Measurements from ENCODE around the gene UBE2G2.

Gene UBE2G2

DNA sequence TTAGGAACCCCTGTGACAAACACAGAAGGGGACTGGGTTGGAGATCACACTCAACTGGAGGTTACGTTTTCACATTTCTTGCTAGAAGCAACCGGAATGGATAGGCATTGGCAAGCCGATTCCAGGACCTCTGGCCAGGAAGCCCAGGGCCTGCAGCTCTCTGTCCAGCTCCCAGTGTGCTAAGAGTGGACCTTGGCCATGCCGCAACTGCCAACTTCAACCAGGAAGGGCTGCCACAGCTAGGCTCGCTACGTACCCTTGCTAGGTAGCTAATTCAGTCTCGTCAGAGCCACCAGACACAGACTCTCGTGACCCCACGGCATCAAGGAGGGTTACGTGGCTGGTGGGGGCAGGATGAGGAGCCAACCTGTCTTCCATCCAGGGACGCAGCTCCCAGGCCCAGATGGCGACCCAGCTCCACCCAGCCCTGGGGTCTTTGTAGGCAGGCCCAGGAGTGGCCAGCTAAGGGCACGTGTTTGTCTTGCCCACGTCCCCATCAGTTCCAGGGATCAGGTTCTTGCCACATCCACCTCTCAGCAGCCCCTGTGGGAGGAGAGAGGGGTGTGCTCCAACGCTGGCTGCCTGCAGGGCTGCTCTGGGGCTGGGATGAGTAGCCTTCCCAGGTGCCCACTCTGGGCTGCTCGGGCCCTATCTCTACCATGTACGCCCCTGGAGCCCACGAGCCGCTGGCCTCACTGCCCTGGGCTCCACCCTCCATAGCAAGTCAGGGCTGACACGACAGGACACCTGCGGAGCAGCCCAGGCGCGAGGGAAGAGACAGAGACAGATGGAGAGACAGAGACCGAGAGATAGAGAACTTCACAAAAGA lies 39.2 kb downstream of the UBE2G2 start:
- no peak for DNase-seq

- no peak for DNase-seq
Observed at GRCh38 chr21:44761747-44762208, 39.8 kb downstream of the UBE2G2 start.

DNA sequence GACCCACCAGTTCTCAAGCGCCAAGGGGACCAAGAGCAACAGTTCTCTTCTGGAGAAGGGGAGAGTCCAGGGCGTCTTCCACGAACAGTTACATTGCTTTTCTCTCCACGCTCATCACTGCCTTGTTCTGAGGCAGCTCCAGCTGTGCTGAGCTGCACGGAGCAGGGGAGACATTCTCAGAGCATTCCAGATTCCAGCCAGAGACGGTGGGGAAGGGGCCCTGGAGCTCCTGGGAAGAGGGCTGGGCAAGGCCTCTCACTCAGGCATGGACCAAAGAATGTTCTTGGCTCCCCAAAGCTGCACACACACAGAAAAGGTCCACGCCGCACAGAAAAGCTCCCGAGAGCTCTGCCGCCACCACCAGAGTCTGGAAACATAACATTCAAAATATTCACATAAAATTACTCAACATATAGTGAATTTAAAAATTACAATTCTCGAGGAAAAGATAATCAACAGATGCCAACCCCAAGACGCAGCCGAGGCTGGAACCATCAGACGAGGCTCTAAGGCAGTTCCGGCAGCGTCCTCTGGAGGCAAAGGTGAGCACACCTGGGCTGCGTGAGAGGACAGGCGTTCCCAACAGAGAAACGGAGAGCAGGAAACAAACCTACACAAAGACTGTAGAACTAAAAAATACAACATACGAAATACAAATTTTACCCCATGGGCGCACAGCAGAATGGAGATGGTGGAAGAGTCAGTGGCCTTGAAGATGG lies 40.5 kb downstream of the UBE2G2 start:
- no peak for DNase-seq

DNA sequence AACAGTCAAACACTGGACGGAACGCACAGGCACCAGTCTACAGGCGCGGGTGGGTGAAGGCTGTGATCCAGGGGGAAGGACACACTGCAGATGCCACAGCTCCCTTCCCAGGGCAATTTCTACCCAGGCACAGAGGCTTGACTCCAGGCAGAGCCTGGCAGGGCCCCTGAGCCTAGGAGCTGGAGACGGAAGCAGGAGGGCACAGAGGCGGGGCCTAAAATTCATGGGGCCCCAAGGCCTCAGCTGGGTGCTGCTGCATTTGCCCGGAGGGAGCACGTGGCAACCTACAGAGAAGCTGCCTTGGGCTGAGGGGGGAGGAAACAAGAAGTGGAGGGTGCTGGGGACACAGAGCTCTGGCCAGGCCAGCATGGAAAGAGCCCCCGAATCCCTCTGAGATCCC lies 41.2 kb downstream of the UBE2G2 start:
- no peak for DNase-seq

DNA sequence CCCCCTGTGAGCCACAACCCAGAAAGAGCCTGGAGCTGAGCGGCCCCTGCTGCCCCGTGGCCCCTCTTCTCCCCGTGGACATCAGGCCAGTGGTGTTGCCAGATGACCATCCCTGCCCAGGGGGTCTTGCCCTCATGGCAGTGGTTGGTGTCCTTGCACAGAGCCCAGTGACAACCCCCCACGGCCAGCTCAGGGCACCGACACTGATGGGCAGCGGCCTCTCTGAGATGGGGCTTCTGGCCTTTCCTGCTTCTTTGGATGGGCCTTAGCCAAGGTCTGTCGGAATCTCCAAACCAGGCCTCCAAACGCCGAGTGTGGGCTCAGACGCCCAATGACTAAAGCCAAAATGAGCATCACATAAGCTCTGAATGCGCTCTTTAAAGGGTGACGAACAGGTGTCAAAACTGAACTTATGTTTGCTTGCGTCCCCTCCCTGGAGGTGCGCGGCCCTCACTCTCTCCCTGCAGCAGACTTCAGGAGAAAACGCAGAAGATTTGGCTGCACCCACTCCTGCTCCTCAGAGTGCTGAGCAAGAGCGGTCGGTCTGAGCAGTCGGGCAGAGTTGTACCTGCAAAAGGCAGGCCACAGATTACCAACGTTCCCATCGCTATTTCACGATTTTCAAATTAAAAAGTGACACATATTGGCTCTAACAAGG lies 41.9 kb downstream of the UBE2G2 start:
- no peak for DNase-seq

DNA sequence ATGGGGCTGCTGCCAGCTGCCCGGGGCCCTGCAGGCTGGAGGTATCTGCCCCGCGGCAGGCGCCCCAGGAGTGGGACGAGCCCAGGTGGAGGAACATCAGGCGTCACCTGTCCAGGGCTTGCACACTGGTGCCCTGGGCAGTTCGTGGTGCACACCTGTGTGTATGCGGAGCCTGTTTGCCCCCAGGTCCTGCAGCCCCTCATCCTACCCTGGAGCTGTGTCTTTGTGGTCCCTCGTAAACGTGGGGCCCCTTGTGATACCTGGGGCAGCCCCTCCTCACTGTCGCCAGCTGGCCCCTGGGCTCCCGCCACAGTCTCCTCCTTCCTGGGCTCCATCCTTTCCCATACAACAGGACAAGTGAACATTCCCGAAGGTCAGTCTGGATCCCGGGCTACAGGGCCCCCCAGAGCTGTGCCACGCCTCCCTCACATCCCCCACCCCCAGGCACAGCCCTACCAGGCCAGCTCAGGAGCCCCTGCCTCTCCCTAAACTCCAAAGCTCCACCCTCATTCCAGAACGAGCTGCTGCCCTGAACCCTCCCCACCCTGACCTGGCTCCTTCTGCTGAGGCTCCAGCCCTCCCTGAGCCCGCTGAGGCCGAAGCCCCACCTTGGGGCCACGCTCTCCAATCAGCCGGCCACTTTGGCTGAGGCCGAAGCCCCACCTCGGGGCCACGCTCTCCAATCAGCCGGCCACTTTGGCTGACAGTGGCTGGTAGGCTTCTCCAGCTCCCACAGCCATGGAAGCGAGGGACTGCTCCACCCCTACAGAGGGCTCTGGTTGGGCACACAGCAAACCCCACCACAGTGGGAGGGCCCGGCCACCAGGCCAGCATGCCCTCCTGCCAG lies 42.6 kb downstream of the UBE2G2 start:
- DNase-seq: no peak

- DNase-seq: no peak
Observed at GRCh38 chr21:44758141-44758561, 43.5 kb downstream of the UBE2G2 start.

DNA sequence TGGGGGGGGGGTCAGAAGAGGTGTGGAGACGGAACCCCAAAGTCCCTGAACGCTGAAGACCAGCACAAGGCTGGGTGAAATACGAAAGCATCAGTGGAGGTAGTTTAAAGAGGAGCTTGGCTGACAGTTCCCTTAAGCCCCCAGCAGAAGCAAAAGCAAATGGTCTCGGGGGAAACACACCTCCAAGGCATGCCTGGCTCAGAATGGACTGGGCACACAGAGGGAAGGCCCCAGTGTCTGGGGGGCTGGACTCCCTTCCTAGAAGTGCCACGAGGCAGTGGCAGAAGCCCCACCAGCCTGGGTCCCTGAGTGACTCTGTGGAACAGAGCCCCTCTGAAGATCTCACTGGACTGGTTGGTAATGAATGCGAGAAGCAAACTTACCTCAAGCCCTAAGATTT lies 43.9 kb downstream of the UBE2G2 start:
- DNase-seq: no peak

DNA sequence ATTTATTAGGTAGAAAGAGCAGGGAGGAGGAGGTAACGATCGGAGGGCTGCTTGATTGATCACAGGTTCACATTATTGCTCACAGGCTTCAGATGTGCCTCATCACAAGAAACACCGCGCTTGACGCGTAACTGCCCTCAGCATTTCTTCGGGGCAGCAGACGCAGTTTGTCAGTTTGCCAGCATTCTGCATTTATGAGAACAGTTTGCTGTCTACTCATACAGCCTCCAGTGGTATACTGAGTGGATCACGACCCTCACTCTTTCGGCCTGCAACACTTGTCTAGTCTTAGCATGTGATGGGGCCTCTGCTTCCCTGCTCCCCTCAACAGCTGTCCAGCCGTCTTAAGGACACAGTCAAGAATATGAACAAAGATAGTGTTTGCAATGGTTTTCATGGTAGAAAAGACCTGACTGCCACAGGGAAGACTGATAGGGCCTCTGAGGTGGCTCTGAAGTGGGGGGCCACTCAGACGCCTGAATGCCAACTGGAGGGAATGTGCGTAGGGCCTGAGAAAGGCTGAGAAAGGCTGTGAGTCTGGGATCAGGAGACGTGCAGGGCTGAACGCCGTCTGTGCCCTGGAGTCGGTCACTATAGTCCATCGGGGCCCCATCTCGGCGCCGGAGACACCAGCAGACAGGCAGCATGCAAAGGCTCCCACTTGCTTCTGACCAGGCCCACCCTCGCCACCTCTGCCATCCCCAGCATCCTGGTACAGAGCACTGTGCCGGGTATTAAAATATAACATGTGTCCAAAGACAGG lies 45.0 kb downstream of the UBE2G2 start:
- DNase-seq: no peak

DNA sequence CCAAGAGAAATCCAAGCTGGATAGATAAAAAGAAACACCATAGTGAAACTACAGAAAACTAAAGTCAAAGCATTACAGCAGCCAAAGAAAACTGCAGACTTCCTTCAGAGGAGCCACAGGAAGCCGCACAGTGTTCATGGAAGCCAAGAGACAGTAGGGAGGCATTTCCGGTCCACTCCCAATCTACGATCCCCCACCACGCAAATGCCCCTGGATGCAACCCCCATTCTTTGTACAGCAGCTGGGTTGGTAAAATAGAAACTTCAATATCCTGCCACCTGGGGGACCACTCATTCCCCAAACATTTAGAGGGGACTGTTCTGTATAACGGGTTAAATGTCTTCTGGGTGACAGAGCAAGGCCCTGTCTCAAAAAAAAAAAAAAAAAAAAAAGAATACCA lies 46.4 kb downstream of the UBE2G2 start:
- DNase-seq: no peak

DNA sequence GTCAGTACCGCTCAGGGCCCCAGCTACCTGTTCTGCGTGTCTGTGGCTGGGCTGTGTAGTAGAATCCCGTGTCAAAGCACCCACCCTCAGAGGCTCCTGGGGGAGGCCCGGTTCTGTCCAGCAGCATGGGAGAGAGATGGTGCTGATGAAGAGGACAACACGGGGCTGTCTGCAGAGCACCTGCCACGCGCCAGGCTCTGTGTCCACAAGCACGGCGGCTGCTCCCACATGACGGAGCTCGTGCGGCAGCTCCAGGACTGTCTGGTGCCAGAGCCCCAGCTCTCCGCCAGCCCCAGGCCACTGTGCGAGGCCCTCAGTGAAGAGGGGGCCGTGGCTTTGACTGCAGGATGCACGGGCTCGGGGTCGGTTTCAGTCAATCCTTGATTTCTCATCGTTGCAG lies 48.3 kb downstream of the UBE2G2 start:
- DNase-seq: no peak

- DNase-seq: no peak
Observed at GRCh38 chr21:44752671-44753235, 48.9 kb downstream of the UBE2G2 start.

- no peak for DNase-seq
Observed at GRCh38 chr21:44751799-44752636, 49.6 kb downstream of the UBE2G2 start.

- DNase-seq: no peak
Observed at GRCh38 chr21:44751186-44751798, 50.3 kb downstream of the UBE2G2 start.

GRCh38 chr21:44750675-44751025 lies 51.0 kb downstream of the UBE2G2 start:
- DNase-seq: no peak

DNA sequence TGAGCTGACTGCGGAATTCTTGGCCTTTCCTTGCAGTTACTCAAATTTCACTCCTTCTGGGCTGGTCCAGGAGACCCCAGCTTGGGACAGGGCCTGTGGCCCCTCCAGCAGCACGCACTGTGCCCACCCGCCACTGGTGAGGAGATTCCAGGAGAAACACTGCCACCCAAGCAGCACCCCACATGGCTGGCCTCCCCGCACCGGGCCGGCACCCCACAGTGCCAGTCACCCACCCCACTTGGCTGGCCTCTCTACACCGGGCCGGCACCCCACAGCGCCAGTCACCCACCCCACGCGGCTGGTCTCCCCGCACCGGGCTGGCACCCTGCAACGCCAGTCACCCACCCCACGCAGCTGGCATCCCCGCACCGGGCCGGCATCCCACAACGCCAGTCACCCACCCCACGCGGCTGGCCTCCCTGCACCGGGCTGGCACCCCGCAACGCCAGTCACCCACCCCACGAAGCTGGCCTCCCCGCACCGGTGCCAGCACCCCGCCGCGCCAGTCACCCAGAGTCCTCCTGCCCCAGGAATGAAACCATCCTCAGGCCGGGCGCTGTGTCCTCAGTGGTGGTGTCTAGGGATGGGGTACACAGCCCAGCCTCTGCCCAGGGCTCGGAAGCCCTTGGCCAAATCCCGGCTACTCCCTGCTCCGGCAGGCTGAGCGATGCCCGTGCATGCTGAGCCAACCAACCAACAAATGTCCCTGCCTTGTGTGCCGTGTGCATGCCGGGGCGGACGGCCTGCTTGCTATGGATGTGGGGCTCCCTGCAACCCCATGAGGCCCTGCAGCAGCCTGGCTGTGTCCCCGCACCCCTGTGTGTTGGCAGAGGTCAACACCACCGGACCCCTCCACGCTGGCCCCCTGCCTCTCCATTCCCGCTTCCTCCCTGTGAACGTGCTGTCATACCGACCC lies 51.6 kb downstream of the UBE2G2 start:
- no peak for DNase-seq

- no peak for DNase-seq
Observed at GRCh38 chr21:44749116-44749758, 52.4 kb downstream of the UBE2G2 start.

DNA sequence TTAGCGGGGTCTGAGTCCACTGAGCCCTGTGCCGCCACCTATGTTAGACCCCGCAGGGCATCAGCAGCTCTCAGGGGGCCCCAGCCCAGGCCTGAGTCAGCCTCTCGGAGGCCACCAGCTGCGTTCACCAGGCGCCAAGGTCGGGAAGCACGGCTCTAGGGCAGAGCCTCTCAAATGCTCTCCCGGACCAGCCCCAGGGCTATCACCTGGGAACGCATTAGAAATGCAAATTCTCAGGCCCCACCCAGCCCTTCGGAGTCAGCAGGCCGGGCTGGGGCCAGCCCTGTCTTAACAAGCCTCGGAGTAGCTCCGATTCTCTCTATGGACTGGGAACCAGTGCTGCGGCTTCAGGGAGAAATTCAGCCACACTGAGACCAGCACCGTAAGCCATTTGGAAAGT lies 53.0 kb downstream of the UBE2G2 start:
- DNase-seq: no peak

Data from NCI-H524 (cell line).